ENCODE data around the gene EGLN2. TPM values are rescaled to one million over a fixed set of nuclear protein-coding genes. Genes with fewer than 3 reads are reported as not detected.

The EGLN2 gene
- polyA plus RNA-seq, 2 donors: 36.3 to 44.7 TPM

DNA sequence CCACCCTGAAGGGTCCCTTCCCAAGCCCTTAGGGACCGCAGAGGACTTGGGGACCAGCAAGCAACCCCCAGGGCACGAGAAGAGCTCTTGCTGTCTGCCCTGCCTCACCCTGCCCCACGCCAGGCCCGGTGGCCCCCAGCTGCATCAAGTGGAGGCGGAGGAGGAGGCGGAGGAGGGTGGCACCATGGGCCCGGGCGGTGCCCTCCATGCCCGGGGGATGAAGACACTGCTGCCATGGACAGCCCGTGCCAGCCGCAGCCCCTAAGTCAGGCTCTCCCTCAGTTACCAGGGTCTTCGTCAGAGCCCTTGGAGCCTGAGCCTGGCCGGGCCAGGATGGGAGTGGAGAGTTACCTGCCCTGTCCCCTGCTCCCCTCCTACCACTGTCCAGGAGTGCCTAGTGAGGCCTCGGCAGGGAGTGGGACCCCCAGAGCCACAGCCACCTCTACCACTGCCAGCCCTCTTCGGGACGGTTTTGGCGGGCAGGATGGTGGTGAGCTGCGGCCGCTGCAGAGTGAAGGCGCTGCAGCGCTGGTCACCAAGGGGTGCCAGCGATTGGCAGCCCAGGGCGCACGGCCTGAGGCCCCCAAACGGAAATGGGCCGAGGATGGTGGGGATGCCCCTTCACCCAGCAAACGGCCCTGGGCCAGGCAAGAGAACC lies 1.5 kb downstream of the EGLN2 start:
- H3K4me3 ChIP-seq (ENCODE audit: low read depth in 1 of 2, low read length in 2 of 2): peak overlapping the region; percentile 74 to 78
- H3K27ac ChIP-seq (ENCODE audit: low read depth in 2 of 2, low read length in 1 of 2): peak overlapping the region; percentile 89 to 94
- H3K27me3 ChIP-seq (ENCODE audit: control insufficient read depth in 1 of 2, insufficient read depth in 2 of 2, low read length in 2 of 2): no peaks in the 10 kb centered on the region
- peaks cover 0 to 24% of the 10 kb centered on the region in 2 donors for H3K36me3 ChIP-seq (ENCODE audit: control insufficient read depth in 2 of 2, insufficient read depth in 2 of 2, low read length in 1 of 2)
- 51 to 56% methylated on average over 24 to 27 of the region's 27 CpGs for WGBS, 2 donors
- H3K4me1 ChIP-seq (ENCODE audit: control insufficient read depth in 2 of 2, insufficient read depth in 2 of 2, low read length in 1 of 2): peaks cover 20 to 47% of the 10 kb centered on the region in 2 donors
- H3K9me3 ChIP-seq (ENCODE audit: control insufficient read depth in 2 of 2, insufficient read depth in 1 of 2, low read depth in 1 of 2, low read length in 1 of 2): no peaks in the 10 kb centered on the region

DNA sequence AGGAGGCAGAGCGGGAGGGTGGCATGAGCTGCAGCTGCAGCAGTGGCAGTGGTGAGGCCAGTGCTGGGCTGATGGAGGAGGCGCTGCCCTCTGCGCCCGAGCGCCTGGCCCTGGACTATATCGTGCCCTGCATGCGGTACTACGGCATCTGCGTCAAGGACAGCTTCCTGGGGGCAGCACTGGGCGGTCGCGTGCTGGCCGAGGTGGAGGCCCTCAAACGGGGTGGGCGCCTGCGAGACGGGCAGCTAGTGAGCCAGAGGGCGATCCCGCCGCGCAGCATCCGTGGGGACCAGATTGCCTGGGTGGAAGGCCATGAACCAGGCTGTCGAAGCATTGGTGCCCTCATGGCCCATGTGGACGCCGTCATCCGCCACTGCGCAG lies 2.0 kb downstream of the EGLN2 start:
- Histone ChIP-seq H3K4me3 (ENCODE audit: low read depth in 1 of 2, low read length in 2 of 2) (peak overlapping the region in 1 of 2 donors; percentile 78), H3K27me3 (ENCODE audit: control insufficient read depth in 1 of 2, insufficient read depth in 2 of 2, low read length in 2 of 2) (no peaks in the 10 kb centered on the region), H3K27ac (ENCODE audit: low read depth in 2 of 2, low read length in 1 of 2) (peak overlapping the region; percentile 8 to 26), H3K36me3 (ENCODE audit: control insufficient read depth in 2 of 2, insufficient read depth in 2 of 2, low read length in 1 of 2) (peaks cover 0 to 24% of the 10 kb centered on the region in 2 donors), H3K9me3 (ENCODE audit: control insufficient read depth in 2 of 2, insufficient read depth in 1 of 2, low read depth in 1 of 2, low read length in 1 of 2) (no peaks in the 10 kb centered on the region), H3K4me1 (ENCODE audit: control insufficient read depth in 2 of 2, insufficient read depth in 2 of 2, low read length in 1 of 2) (peaks cover 20 to 47% of the 10 kb centered on the region in 2 donors)
- 82 to 86% methylated on average over 22 to 27 of the region's 27 CpGs for WGBS, 2 donors

DNA sequence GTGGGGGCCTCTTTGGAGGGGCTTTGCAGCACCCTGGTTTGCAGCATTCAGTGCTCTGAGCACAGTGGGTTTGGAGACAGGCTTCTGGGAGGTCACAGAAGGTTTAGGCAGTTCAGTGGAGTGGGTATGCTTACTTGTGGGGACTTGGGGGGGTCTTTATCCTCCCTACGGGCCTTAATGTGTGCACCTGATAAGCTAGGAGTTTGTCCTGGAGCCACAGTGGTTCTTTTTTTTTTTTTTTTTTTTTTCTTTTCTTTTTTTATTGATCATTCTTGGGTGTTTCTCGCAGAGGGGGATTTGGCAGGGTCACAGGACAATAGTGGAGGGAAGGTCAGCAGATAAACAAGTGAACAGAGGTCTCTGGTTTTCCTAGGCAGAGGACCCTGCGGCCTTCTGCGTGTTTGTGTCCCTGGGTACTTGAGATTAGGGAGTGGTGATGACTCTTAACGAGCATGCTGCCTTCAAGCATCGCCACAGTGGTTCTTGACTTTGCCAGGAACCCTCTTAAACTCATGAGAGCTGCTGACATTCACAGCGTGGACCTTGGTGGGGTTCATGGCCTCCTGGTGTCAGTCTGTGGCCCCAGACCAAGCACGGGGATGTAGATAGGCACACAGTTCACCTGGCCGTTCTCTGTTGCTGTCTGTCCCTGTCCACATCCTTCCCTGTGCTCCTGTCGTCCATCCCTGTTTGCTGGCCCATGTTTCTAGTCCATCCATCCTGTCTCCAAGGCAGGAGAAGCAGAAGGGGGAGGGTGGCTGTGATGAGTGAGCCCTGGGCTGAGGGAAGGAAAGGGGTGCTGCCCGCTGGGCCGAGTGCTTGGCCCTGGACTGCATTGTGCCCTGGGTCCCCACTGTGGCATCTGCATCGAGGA lies 2.7 kb downstream of the EGLN2 start:
- H3K4me3 ChIP-seq (ENCODE audit: low read depth in 1 of 2, low read length in 2 of 2): peak overlapping the region in 1 of 2 donors; percentile 23

DNA sequence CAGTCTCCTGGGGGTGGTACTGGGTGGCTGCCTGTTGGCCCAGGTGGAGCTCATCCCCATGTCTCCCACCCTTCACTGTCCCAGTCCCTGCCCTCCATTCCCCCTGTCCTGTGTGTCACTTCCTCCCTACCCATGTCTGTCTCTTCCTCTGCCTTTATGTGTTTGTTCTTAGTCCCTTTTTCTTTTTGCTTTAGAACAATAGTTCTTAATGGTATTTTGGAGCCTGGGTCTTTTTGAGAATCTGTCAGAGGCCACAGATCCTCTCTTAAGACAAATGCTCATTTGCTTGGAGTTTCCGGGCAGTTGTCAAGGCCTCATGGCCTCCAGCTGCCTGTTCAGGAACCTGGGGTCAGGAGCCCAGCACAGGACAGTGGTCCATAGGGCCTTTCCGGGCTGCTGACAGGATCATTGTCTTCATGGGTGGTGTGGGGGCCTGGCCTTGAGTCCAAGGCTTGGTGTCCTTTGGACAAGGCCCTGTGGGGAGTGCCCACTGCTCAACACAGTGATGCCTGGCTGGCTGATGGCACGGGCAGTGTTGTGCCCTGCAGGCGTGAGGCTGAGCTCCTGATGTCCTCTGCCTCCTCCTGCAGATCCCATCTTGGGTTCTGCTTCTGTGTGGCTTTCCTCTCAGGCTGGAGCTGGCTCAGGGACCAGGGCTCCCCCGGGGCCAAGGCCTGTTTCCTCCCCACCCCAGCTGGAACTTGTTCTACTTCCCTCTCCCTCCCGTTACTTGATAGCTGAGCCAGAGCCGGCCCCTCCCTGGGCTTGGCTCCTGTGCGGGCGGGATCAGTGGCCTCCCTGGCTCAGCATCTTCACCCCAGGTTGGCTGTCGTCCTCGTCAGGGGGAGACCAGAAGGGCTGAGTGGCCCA lies 3.5 kb downstream of the EGLN2 start:
- no peaks in the 10 kb centered on the region for H3K9me3 ChIP-seq (ENCODE audit: control insufficient read depth in 2 of 2, insufficient read depth in 1 of 2, low read depth in 1 of 2, low read length in 1 of 2)
- H3K36me3 ChIP-seq (ENCODE audit: control insufficient read depth in 2 of 2, insufficient read depth in 2 of 2, low read length in 1 of 2): peaks cover 0 to 30% of the 10 kb centered on the region in 2 donors
- no peaks in the 10 kb centered on the region for H3K27me3 ChIP-seq (ENCODE audit: control insufficient read depth in 1 of 2, insufficient read depth in 2 of 2, low read length in 2 of 2)
- peaks cover 24 to 53% of the 10 kb centered on the region in 2 donors for H3K4me1 ChIP-seq (ENCODE audit: control insufficient read depth in 2 of 2, insufficient read depth in 2 of 2, low read length in 1 of 2)
- peak overlapping the region; percentile 13 to 23 for H3K4me3 ChIP-seq (ENCODE audit: low read depth in 1 of 2, low read length in 2 of 2)
- 14 to 17% methylated on average over 11 of the region's 11 CpGs for WGBS, 2 donors
- peak overlapping the region; percentile 69 for H3K27ac ChIP-seq (ENCODE audit: low read depth in 2 of 2, low read length in 1 of 2)

More for the DNA sequence above, 2.7 kb downstream of the EGLN2 start:
- peaks cover 0 to 24% of the 10 kb centered on the region in 2 donors for H3K36me3 ChIP-seq (ENCODE audit: control insufficient read depth in 2 of 2, insufficient read depth in 2 of 2, low read length in 1 of 2)
- H3K9me3 ChIP-seq (ENCODE audit: control insufficient read depth in 2 of 2, insufficient read depth in 1 of 2, low read depth in 1 of 2, low read length in 1 of 2): no peaks in the 10 kb centered on the region
- H3K27ac ChIP-seq (ENCODE audit: low read depth in 2 of 2, low read length in 1 of 2): peak overlapping the region; percentile 54 to 69
- 48 to 49% methylated on average over 12 to 13 of the region's 13 CpGs for WGBS, 2 donors
- peaks cover 22 to 51% of the 10 kb centered on the region in 2 donors for H3K4me1 ChIP-seq (ENCODE audit: control insufficient read depth in 2 of 2, insufficient read depth in 2 of 2, low read length in 1 of 2)
- no peaks in the 10 kb centered on the region for H3K27me3 ChIP-seq (ENCODE audit: control insufficient read depth in 1 of 2, insufficient read depth in 2 of 2, low read length in 2 of 2)

DNA sequence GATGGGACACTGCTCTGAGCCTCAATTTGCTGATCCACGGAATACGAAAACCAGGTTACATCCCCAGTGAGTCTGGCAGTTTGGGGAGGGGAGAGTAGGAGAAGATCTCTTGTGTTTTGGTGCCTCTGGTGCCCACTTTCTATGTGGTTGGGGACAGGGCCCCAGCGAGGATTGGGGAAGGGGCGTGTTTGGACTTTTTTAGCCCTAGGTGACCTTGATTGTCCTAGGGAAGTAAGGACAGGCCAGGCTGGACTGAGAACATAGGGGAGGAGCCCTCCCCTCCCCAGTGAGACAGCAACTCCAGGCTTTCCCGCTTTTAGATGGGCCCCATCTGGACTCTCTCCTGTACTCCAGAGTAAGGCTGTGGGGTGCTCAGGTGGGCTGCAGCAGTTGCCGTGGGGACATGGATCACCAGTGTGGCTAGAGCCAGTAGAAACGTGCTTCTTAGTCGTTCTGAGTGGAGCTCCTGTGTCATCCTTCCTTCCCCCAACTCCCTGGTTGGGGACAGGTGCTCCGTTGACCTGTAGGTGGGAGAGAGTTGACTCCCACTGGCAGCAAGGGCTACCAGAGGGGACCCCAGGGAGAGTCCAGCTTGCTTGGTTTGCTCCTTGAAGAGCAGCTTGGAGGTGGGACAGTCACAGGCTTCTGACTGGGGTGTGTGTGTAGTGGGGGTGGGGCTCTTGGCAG lies 4.3 kb downstream of the EGLN2 start:
- Histone ChIP-seq H3K4me1 (ENCODE audit: control insufficient read depth in 2 of 2, insufficient read depth in 2 of 2, low read length in 1 of 2) (peaks cover 27 to 51% of the 10 kb centered on the region in 2 donors), H3K27ac (ENCODE audit: low read depth in 2 of 2, low read length in 1 of 2) (peak overlapping the region; percentile 69), H3K27me3 (ENCODE audit: control insufficient read depth in 1 of 2, insufficient read depth in 2 of 2, low read length in 2 of 2) (no peaks in the 10 kb centered on the region), H3K36me3 (ENCODE audit: control insufficient read depth in 2 of 2, insufficient read depth in 2 of 2, low read length in 1 of 2) (peaks cover 0 to 38% of the 10 kb centered on the region in 2 donors), H3K9me3 (ENCODE audit: control insufficient read depth in 2 of 2, insufficient read depth in 1 of 2, low read depth in 1 of 2, low read length in 1 of 2) (no peaks in the 10 kb centered on the region), H3K4me3 (ENCODE audit: low read depth in 1 of 2, low read length in 2 of 2) (peak overlapping the region in 1 of 2 donors; percentile 13)
- WGBS, 2 donors: 40 to 47% methylated on average over 9 of the region's 9 CpGs

DNA sequence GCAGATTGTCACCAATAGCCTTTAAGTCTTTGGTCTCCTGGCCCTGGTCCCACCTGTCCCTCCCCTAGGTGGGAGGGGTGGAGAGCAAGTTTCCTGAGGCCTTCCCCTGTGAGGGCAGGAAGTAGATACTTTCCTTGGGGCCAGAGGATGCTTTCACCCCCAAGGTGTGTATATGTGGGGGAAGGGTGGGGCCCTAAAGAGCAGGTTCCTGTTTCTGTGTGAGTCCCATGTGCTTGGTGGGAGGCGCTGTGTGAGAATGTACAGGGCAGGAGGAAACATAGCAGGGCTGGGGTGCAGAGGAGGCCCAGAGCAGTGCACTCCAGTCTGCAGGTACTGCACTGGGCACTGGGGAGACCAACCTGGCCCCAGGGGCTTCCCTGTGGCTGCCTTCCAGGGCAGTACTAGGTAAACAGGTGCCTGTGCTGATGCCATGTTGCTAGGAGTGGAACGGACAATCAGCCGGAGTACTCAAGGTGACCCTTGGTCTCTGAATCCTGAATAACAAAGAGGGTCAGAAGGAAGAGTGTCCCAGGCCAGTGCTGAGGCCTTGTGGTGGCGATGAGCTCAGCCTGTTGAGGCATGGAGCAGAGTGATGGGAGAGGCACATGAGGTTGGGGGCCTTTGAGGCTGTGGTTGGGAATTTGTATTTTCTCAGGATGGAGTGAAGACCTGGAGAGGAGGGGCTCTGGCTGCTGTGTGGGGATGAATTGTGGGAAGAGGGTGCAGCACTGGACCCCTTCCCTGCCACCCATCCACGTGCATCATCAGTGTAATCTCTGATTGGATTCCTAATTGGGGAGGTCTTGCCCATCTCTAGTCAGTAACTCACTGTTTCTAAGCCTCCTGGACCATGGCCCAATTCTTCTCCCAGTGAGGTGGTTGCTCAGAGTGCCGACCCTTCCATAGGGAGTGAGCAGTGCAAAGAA lies 5.1 kb downstream of the EGLN2 start:
- H3K4me3 ChIP-seq (ENCODE audit: low read depth in 1 of 2, low read length in 2 of 2): no peak overlapping the region
- peaks cover 0 to 44% of the 10 kb centered on the region in 2 donors for H3K36me3 ChIP-seq (ENCODE audit: control insufficient read depth in 2 of 2, insufficient read depth in 2 of 2, low read length in 1 of 2)
- H3K9me3 ChIP-seq (ENCODE audit: control insufficient read depth in 2 of 2, insufficient read depth in 1 of 2, low read depth in 1 of 2, low read length in 1 of 2): no peaks in the 10 kb centered on the region
- peaks cover 27 to 51% of the 10 kb centered on the region in 2 donors for H3K4me1 ChIP-seq (ENCODE audit: control insufficient read depth in 2 of 2, insufficient read depth in 2 of 2, low read length in 1 of 2)
- peak overlapping the region; percentile 69 for H3K27ac ChIP-seq (ENCODE audit: low read depth in 2 of 2, low read length in 1 of 2)
- WGBS, 2 donors: 66 to 69% methylated on average over 6 of the region's 6 CpGs
- no peaks in the 10 kb centered on the region for H3K27me3 ChIP-seq (ENCODE audit: control insufficient read depth in 1 of 2, insufficient read depth in 2 of 2, low read length in 2 of 2)

DNA sequence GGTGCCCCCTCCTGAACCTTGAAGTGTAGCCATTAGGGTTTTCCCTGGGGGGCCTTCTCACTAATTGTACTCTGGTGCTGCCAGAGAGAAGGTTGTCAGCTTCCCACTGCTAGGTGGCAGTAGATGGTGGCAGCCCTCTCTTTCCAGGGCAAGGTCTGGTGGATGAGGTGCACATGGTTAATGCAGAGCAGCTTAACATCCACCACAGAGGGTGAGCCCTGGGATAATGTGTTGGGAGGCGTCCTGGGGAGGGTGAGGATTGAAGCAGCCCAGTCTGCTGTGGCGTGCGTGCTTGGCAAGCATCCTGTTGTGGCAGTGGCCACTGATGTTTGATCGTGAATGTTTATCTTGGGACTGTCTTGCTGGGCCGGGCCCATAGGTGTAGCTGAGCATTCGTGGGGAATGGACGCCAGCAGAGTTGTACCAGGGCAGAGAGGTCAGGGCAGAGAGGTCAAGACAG lies 5.8 kb downstream of the EGLN2 start:
- Histone ChIP-seq H3K27ac (ENCODE audit: low read depth in 2 of 2, low read length in 1 of 2) (peak overlapping the region; percentile 45 to 62), H3K4me1 (ENCODE audit: control insufficient read depth in 2 of 2, insufficient read depth in 2 of 2, low read length in 1 of 2) (peaks cover 27 to 55% of the 10 kb centered on the region in 2 donors), H3K27me3 (ENCODE audit: control insufficient read depth in 1 of 2, insufficient read depth in 2 of 2, low read length in 2 of 2) (no peaks in the 10 kb centered on the region), H3K4me3 (ENCODE audit: low read depth in 1 of 2, low read length in 2 of 2) (no peak overlapping the region), H3K9me3 (ENCODE audit: control insufficient read depth in 2 of 2, insufficient read depth in 1 of 2, low read depth in 1 of 2, low read length in 1 of 2) (no peaks in the 10 kb centered on the region), H3K36me3 (ENCODE audit: control insufficient read depth in 2 of 2, insufficient read depth in 2 of 2, low read length in 1 of 2) (peaks cover 0 to 50% of the 10 kb centered on the region in 2 donors)
- WGBS, 2 donors: 39 to 58% methylated on average over 7 of the region's 7 CpGs

DNA sequence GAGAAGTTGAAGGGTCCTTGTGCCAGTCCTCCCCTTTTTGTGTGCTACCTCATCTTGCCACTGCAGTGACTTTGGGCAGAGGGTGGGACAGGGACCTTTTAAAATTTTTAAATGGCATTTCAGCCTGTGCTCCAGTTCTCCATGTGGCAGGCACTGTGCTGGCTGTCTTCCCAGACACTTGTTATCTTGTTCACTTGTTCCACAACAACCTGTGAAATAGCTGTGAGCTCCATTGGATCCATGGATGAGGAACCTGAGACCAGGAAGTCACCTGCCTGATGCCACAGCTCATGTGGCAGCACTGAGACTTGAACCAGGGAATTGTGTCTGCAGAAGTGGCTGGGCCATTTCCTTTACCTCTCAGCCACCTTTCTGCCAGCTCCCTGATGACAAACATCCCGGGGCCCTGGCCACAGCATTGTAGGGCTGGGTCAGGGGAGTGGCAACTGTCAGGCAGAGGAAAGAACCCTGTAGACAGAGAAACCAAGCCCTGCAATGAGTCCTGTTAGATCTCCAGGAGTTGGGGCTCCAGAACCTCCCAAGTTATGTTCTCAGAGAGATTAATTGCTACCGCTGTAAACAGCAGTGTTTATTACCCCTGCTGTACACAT lies 6.4 kb downstream of the EGLN2 start:
- H3K9me3 ChIP-seq (ENCODE audit: control insufficient read depth in 2 of 2, insufficient read depth in 1 of 2, low read depth in 1 of 2, low read length in 1 of 2): no peaks in the 10 kb centered on the region
- H3K36me3 ChIP-seq (ENCODE audit: control insufficient read depth in 2 of 2, insufficient read depth in 2 of 2, low read length in 1 of 2): peaks cover 0 to 48% of the 10 kb centered on the region in 2 donors
- 49 to 61% methylated on average over 2 of the region's 2 CpGs for WGBS, 2 donors
- H3K4me1 ChIP-seq (ENCODE audit: control insufficient read depth in 2 of 2, insufficient read depth in 2 of 2, low read length in 1 of 2): peaks cover 25 to 60% of the 10 kb centered on the region in 2 donors
- no peaks in the 10 kb centered on the region for H3K27me3 ChIP-seq (ENCODE audit: control insufficient read depth in 1 of 2, insufficient read depth in 2 of 2, low read length in 2 of 2)
- no peak overlapping the region for H3K4me3 ChIP-seq (ENCODE audit: low read depth in 1 of 2, low read length in 2 of 2)
- H3K27ac ChIP-seq (ENCODE audit: low read depth in 2 of 2, low read length in 1 of 2): peak overlapping the region; percentile 7 to 62

All from esophagus (tissue), 2 donors.